Measurements from ENCODE around the gene LSS.
A peak's percentile ranks its signal among the peaks of the same experiment; 100 is the strongest.

- TF ChIP-seq CTCF (conservative IDR thresholded peaks at IDR 0.05; ENCODE audit: low read depth, low read length): peak; percentile 51
- no peak for TF ChIP-seq EZH2 (IDR thresholded peaks at IDR 0.05; ENCODE audit: low read length, unreplicated experiment)
Measured at GRCh38 chr21:46229133-46229922, 754 bp upstream of the LSS start.
